ENCODE data around the gene KIAA1549.

DNA sequence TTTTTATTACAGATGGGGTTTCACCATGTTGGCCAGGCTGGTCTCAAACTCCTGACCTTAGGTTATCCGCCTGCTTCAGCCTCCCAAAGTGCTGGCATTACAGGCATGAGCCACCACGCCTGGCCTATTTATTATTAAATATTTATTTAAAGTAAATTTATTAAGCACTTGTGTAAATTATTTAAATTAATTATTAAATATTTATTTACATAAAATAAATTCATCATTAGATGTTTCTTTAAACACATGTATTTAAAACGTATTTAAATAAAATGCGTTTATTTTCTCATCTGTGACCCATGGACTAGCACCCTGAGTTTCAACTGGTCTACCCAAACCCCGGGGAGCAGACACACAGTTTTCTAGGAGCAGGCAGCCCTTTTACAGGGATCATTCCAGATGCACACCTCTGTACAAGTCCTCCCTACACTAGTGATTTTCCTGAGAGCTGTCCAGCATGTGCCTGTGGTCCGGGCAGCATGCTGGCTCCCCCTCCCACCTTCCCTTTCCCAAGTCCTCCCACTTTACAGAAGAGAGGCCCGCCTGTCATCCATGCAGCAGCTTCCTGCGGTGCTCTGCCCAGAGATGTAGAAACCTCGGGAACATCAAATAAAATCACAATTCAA lies 94.0 kb downstream of the KIAA1549 start:
- TF ChIP-seq CTCF (IDR thresholded peaks at IDR 0.05; ENCODE audit: control extremely low read depth in 1 of 3, insufficient read depth in 1 of 3, low read depth in 1 of 3, low read length in 3 of 3) (no peak), KDM1A (IDR thresholded peaks at IDR 0.05; ENCODE audit: borderline replicate concordance, low read length) (no peak), POLR2A (IDR thresholded peaks at IDR 0.05; ENCODE audit: control extremely low read depth in 1 of 2, low read depth in 2 of 2, low read length in 2 of 2) (no peak), SIRT6 (IDR thresholded peaks at IDR 0.05; ENCODE audit: low read length) (no peak), JUN (IDR thresholded peaks at IDR 0.05; ENCODE audit: low read depth, low read length) (no peak), YY1 (IDR thresholded peaks at IDR 0.05; ENCODE audit: low read depth, low read length) (no peak), TCF12 (IDR thresholded peaks at IDR 0.05; ENCODE audit: low read depth, low read length) (no peak)

Data from H1 (cell line).